WTC11 (cell line): Measurements from ENCODE around the gene ATXN10. TPM values are rescaled to one million over a fixed set of nuclear protein-coding genes. Genes with fewer than 3 reads are reported as not detected.

ENCODE experiments used
- ATAC-seq: fragments of 200-7000 bp; cut with Tn5 transposase; 2 replicates; pipeline ENCODE4 v1.10.0; 2021; ENCODE audit warnings: mild to moderate bottlenecking, moderate library complexity
- CTCF ChIA-PET: fragments of 300-600 bp; sonication (Branson Sonifier 250); formaldehyde crosslinking; loops from one replicate; lab custom pipeline; 2021; ENCODE audit warnings: antibody characterized with exemption; lab: Charles Lee
- POLR2A ChIA-PET: fragments of 350-600 bp; sonication (Branson Sonifier 250); formaldehyde crosslinking; loops from one replicate; lab custom pipeline; 2021; ENCODE audit warnings: antibody characterized with exemption; lab: Charles Lee
- DNase-seq: peaks from one replicate; pipeline ENCODE4 v3.0.0; 2021; ENCODE audit warnings: low spot score
- H3K27ac Mint-ChIP-seq: 2 replicates; pipeline ENCODE4 v1.8.0; 2021; ENCODE audit warnings: mixed read lengths
- H3K27me3 Mint-ChIP-seq: 2 replicates; pipeline ENCODE4 v1.8.0; 2021; ENCODE audit warnings: low read depth, mild to moderate bottlenecking, moderate library complexity, mixed read lengths
- H3K36me3 Mint-ChIP-seq: 2 replicates; pipeline ENCODE4 v1.8.0; 2021; ENCODE audit warnings: mixed read lengths
- H3K4me1 Mint-ChIP-seq: 2 replicates; pipeline ENCODE4 v1.8.0; 2022; ENCODE audit warnings: mixed read lengths
- H3K4me3 Mint-ChIP-seq: 2 replicates; pipeline ENCODE4 v1.8.0; 2021; ENCODE audit warnings: mild to moderate bottlenecking, moderate library complexity, mixed read lengths
- H3K9me3 Mint-ChIP-seq: 2 replicates; pipeline ENCODE4 v1.8.0; 2021; ENCODE audit warnings: mixed read lengths
- ARID4B ChIP-seq: sonication (generic); formaldehyde crosslinking; IDR thresholded peaks from 2 replicates; pipeline ENCODE4 v1.8.0; 2023; ENCODE audit warnings: missing genetic modification reagents, mild to moderate bottlenecking, borderline replicate concordance
- CREM ChIP-seq: sonication (generic); formaldehyde crosslinking; IDR thresholded peaks from 2 replicates; pipeline ENCODE4 v1.8.1; 2022; ENCODE audit warnings: mild to moderate bottlenecking, missing genetic modification reagents, moderate library complexity
- CTCF ChIP-seq: fragments of 200-600 bp; IDR thresholded peaks from 2 replicates; pipeline ENCODE4 v1.8.0; 2022; ENCODE audit warnings: antibody characterized with exemption
- EMX1 ChIP-seq: fragments of 250-450 bp; sonication (Bioruptor Pico); IDR thresholded peaks from 2 replicates; pipeline ENCODE4 v1.8.0; 2021; ENCODE audit warnings: mild to moderate bottlenecking
- HMGXB4 ChIP-seq: sonication (generic); formaldehyde crosslinking; IDR thresholded peaks from 2 replicates; pipeline ENCODE4 v1.8.1; 2023; ENCODE audit warnings: mild to moderate bottlenecking, moderate library complexity, missing genetic modification reagents
- OVOL2 ChIP-seq: fragments of 250-450 bp; sonication (Bioruptor Pico); IDR thresholded peaks from 2 replicates; pipeline ENCODE4 v1.9.0; 2021; ENCODE audit warnings: mild to moderate bottlenecking, borderline replicate concordance
- PRRX2 ChIP-seq: fragments of 250-450 bp; sonication (Bioruptor Pico); IDR thresholded peaks from 2 replicates; pipeline ENCODE4 v1.8.0; 2021; ENCODE audit warnings: mild to moderate bottlenecking
- STAT6 ChIP-seq: sonication (generic); formaldehyde crosslinking; conservative IDR thresholded peaks from 2 replicates; pipeline ENCODE4 v1.8.1; 2023; ENCODE audit warnings: mild to moderate bottlenecking, low read depth, missing genetic modification reagents, moderate library complexity
- TEAD4 ChIP-seq: sonication (generic); formaldehyde crosslinking; IDR thresholded peaks from 2 replicates; pipeline ENCODE4 v1.8.0; 2022; ENCODE audit warnings: mild to moderate bottlenecking, missing genetic modification reagents
- USF1 ChIP-seq: sonication (generic); formaldehyde crosslinking; IDR thresholded peaks from 2 replicates; pipeline ENCODE4 v1.8.0; 2022; ENCODE audit warnings: mild to moderate bottlenecking, missing genetic modification reagents
- ZNF121 ChIP-seq: sonication (generic); formaldehyde crosslinking; IDR thresholded peaks from 2 replicates; pipeline ENCODE4 v1.8.0; 2023; ENCODE audit warnings: missing genetic modification reagents
- ZNF219 ChIP-seq: sonication (generic); formaldehyde crosslinking; IDR thresholded peaks from 2 replicates; pipeline ENCODE4 v1.8.0; 2023; ENCODE audit warnings: missing genetic modification reagents, mild to moderate bottlenecking, borderline replicate concordance
- ZNF317 ChIP-seq: sonication (generic); formaldehyde crosslinking; IDR thresholded peaks from 2 replicates; pipeline ENCODE4 v1.8.1; 2023; ENCODE audit warnings: low read depth, mild to moderate bottlenecking, moderate library complexity, missing genetic modification reagents, borderline replicate concordance
- ZNF512 ChIP-seq: sonication (generic); formaldehyde crosslinking; IDR thresholded peaks from 2 replicates; pipeline ENCODE4 v1.8.1; 2022; ENCODE audit warnings: missing genetic modification reagents, borderline replicate concordance
- total RNA-seq: library from RNA; stranded (reverse); gene quantifications from 3 replicates; pipeline ENCODE4 v1.2.3, GENCODE V29; 2021

The ATXN10 gene
- total RNA-seq, 1 experiment from 2014 or later, result 185 TPM

- TF ChIP-seq ZNF512, result no peak
These were observed 185.9 kb downstream of the ATXN10 start (continued) for GRCh38 chr22:45857519-45857918.

GRCh38 chr22:45859231-45860161 lies 187.9 kb downstream of the ATXN10 start:
- peaks cover 10% of the 10 kb centered on the region for H3K27me3 Mint-ChIP-seq
- no peak for ATAC-seq
- TF ChIP-seq OVOL2 (no peak), PRRX2 (CRISPR knock-in tag) (no peak), EMX1 (CRISPR knock-in tag) (no peak)
- peaks cover 8% of the 10 kb centered on the region for H3K4me1 Mint-ChIP-seq
- DNase-seq, result no peak
- ChIA-PET CTCF (interaction anchor here (1.1 kb wide), 1 partner anchor 135 kb away, joined by 3 read pairs; no protein-coding TSS in a partner anchor), POLR2A (no interaction called here)
- no peak overlapping the region for H3K4me3 Mint-ChIP-seq
- peaks cover 10% of the 10 kb centered on the region for H3K36me3 Mint-ChIP-seq
- H3K27ac Mint-ChIP-seq, result no peak overlapping the region
- H3K9me3 Mint-ChIP-seq, result no peaks in the 10 kb centered on the region

GRCh38 chr22:45860201-45860600 lies 188.6 kb downstream of the ATXN10 start:
- Mint-ChIP-seq H3K27me3 (peaks cover 17% of the 10 kb centered on the region), H3K4me1 (peaks cover 14% of the 10 kb centered on the region), H3K4me3 (no peak overlapping the region), H3K27ac (no peak overlapping the region), H3K9me3 (no peaks in the 10 kb centered on the region), H3K36me3 (peaks cover 9% of the 10 kb centered on the region)
- no peak for ATAC-seq
- CTCF ChIA-PET, result interaction anchor here (1.1 kb wide), 1 partner anchor 134 kb away, joined by 3 read pairs; no protein-coding TSS in a partner anchor
- TF ChIP-seq CREM (CRISPR knock-in tag), result no peak
- TF ChIP-seq HMGXB4 (CRISPR knock-in tag), result no peak
- no peak for TF ChIP-seq CTCF
- no peak for TF ChIP-seq ZNF512
- TF ChIP-seq ZNF317, result no peak
- no peak for TF ChIP-seq ARID4B (CRISPR knock-in tag)
- TF ChIP-seq ZNF219, result no peak
- no peak for TF ChIP-seq TEAD4 (CRISPR knock-in tag)
- no peak for TF ChIP-seq USF1 (CRISPR knock-in tag)
- TF ChIP-seq STAT6 (CRISPR knock-in tag), result no peak
- no peak for TF ChIP-seq ZNF121
- POLR2A ChIA-PET, result no interaction called here
- DNase-seq, result no peak
